Measurements from ENCODE around the gene VCP.
"Not testable (repeated sequence)": the region's sequence is repeated elsewhere in the genome, so short reads cannot be mapped to it uniquely, and the experiment has no call there.

Gene VCP

DNA sequence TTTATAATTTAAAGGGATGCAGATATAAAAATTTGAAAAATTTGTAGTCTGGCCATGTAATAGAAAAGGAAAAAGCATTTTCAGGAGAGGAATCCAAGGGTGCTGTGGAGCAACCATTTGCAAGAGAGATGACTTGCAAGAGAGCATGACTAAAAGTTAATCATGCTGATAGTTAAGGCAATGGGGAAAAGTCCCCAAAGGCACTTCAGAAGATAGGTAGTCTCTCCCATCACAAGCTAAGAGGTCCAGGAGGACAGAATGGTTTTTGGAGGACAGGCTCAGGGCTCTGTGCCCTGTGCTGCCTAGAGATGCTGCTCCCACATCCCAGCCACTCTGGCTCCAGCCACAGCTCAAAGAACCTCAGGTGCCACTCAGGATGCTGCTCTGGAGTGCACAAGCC lies 44.1 kb downstream of the VCP start:
- no peaks in the 10 kb centered on the region for H3K79me2 ChIP-seq (ENCODE audit: insufficient read depth, low read length)
- H3K36me3 ChIP-seq (ENCODE audit: low read length): no peaks in the 10 kb centered on the region
- no peak overlapping the region for H3K9ac ChIP-seq (ENCODE audit: low read length)
- no peaks in the 10 kb centered on the region for H3K9me2 ChIP-seq (replicated peaks; ENCODE audit: insufficient read depth, low read length)
- no peak overlapping the region for H3K4me3 ChIP-seq (ENCODE audit: insufficient read depth, low read length, poor library complexity, severe bottlenecking)
- H2AFZ ChIP-seq (ENCODE audit: low read depth, low read length, severe bottlenecking): no peak overlapping the region
- TF ChIP-seq, protein P1, sequence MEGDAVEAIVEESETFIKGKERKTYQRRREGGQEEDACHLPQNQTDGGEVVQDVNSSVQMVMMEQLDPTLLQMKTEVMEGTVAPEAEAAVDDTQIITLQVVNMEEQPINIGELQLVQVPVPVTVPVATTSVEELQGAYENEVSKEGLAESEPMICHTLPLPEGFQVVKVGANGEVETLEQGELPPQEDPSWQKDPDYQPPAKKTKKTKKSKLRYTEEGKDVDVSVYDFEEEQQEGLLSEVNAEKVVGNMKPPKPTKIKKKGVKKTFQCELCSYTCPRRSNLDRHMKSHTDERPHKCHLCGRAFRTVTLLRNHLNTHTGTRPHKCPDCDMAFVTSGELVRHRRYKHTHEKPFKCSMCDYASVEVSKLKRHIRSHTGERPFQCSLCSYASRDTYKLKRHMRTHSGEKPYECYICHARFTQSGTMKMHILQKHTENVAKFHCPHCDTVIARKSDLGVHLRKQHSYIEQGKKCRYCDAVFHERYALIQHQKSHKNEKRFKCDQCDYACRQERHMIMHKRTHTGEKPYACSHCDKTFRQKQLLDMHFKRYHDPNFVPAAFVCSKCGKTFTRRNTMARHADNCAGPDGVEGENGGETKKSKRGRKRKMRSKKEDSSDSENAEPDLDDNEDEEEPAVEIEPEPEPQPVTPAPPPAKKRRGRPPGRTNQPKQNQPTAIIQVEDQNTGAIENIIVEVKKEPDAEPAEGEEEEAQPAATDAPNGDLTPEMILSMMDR (IDR thresholded peaks at IDR 0.05; ENCODE audit: insufficient read depth, low read length, poor library complexity, severe bottlenecking): no peak
- TF ChIP-seq EZH2phosphoT487 (conservative IDR thresholded peaks at IDR 0.05; ENCODE audit: low read length): no peak
- H3K27me3 ChIP-seq (ENCODE audit: low read length): no peaks in the 10 kb centered on the region
- no peaks in the 10 kb centered on the region for H3F3A ChIP-seq (ENCODE audit: insufficient read depth)
- H4K20me1 ChIP-seq (ENCODE audit: low read depth, low read length): no peaks in the 10 kb centered on the region
- no peak overlapping the region for H3K27ac ChIP-seq (ENCODE audit: low read depth, low read length)
- no peaks in the 10 kb centered on the region for H3K9me3 ChIP-seq (ENCODE audit: insufficient read depth, low read length)
- H3K4me2 ChIP-seq (ENCODE audit: low read depth, low read length, poor library complexity, severe bottlenecking): no peak overlapping the region

DNA sequence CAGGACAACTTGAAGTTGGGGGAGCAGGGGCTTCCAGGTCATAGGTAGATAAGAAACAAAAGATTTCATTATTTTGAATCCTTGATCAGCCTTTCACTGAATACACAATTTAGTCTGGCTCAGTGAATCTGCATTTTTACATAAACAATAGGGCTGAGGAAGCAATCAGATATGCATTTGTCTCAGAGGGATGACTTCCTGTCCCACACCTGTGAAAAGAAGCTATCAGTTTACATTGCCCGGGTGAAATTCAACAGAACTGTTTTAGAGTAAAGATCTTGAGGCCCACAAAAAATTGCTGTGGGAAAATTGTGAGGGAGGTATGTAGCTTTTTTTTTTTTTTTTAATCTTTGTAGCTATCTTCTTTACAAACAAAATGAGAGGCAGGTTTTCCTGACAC lies 44.6 kb downstream of the VCP start:
- H3K4me3 ChIP-seq (ENCODE audit: insufficient read depth, low read length, poor library complexity, severe bottlenecking): no peak overlapping the region
- no peaks in the 10 kb centered on the region for H3K9me2 ChIP-seq (replicated peaks; ENCODE audit: insufficient read depth, low read length)
- no peak overlapping the region for H2AFZ ChIP-seq (ENCODE audit: low read depth, low read length, severe bottlenecking)
- H3K27me3 ChIP-seq (ENCODE audit: low read length): no peaks in the 10 kb centered on the region
- H3K9ac ChIP-seq (ENCODE audit: low read length): no peak overlapping the region
- no peak overlapping the region for H3K27ac ChIP-seq (ENCODE audit: low read depth, low read length)
- TF ChIP-seq EZH2phosphoT487 (conservative IDR thresholded peaks at IDR 0.05; ENCODE audit: low read length): no peak
- H3K36me3 ChIP-seq (ENCODE audit: low read length): no peaks in the 10 kb centered on the region
- no peaks in the 10 kb centered on the region for H3F3A ChIP-seq (ENCODE audit: insufficient read depth)
- H3K79me2 ChIP-seq (ENCODE audit: insufficient read depth, low read length): no peaks in the 10 kb centered on the region
- no peaks in the 10 kb centered on the region for H3K9me3 ChIP-seq (ENCODE audit: insufficient read depth, low read length)
- no peak overlapping the region for H3K4me2 ChIP-seq (ENCODE audit: low read depth, low read length, poor library complexity, severe bottlenecking)
- H4K20me1 ChIP-seq (ENCODE audit: low read depth, low read length): no peaks in the 10 kb centered on the region

GRCh38 chr9:35027374-35027773 lies 45.1 kb downstream of the VCP start:
- H3K9ac ChIP-seq (ENCODE audit: low read length): no peak overlapping the region
- no peak overlapping the region for H3K4me3 ChIP-seq (ENCODE audit: insufficient read depth, low read length, poor library complexity, severe bottlenecking)
- H3K9me3 ChIP-seq (ENCODE audit: insufficient read depth, low read length): no peaks in the 10 kb centered on the region
- no peak for TF ChIP-seq EZH2phosphoT487 (conservative IDR thresholded peaks at IDR 0.05; ENCODE audit: low read length)
- TF ChIP-seq, protein P1 (IDR thresholded peaks at IDR 0.05; ENCODE audit: insufficient read depth, low read length, poor library complexity, severe bottlenecking): no peak
- no peaks in the 10 kb centered on the region for H3K27me3 ChIP-seq (ENCODE audit: low read length)
- H2AFZ ChIP-seq (ENCODE audit: low read depth, low read length, severe bottlenecking): no peak overlapping the region
- H3K79me2 ChIP-seq (ENCODE audit: insufficient read depth, low read length): no peaks in the 10 kb centered on the region
- H3K9me2 ChIP-seq (replicated peaks; ENCODE audit: insufficient read depth, low read length): no peaks in the 10 kb centered on the region
- H3K4me2 ChIP-seq (ENCODE audit: low read depth, low read length, poor library complexity, severe bottlenecking): no peak overlapping the region
- no peak overlapping the region for H3K27ac ChIP-seq (ENCODE audit: low read depth, low read length)
- H3K36me3 ChIP-seq (ENCODE audit: low read length): no peaks in the 10 kb centered on the region
- H4K20me1 ChIP-seq (ENCODE audit: low read depth, low read length): no peaks in the 10 kb centered on the region
- no peaks in the 10 kb centered on the region for H3F3A ChIP-seq (ENCODE audit: insufficient read depth)

GRCh38 chr9:35026671-35027070 lies 45.8 kb downstream of the VCP start:
- TF ChIP-seq, protein P1 (IDR thresholded peaks at IDR 0.05; ENCODE audit: insufficient read depth, low read length, poor library complexity, severe bottlenecking): no peak
- no peak for TF ChIP-seq EZH2phosphoT487 (conservative IDR thresholded peaks at IDR 0.05; ENCODE audit: low read length)
- H4K20me1 ChIP-seq (ENCODE audit: low read depth, low read length): no peaks in the 10 kb centered on the region
- no peak overlapping the region for H3K27ac ChIP-seq (ENCODE audit: low read depth, low read length)
- no peak overlapping the region for H3K4me2 ChIP-seq (ENCODE audit: low read depth, low read length, poor library complexity, severe bottlenecking)
- H2AFZ ChIP-seq (ENCODE audit: low read depth, low read length, severe bottlenecking): no peak overlapping the region
- no peaks in the 10 kb centered on the region for H3F3A ChIP-seq (ENCODE audit: insufficient read depth)
- no peak overlapping the region for H3K9ac ChIP-seq (ENCODE audit: low read length)
- no peaks in the 10 kb centered on the region for H3K79me2 ChIP-seq (ENCODE audit: insufficient read depth, low read length)
- H3K9me3 ChIP-seq (ENCODE audit: insufficient read depth, low read length): no peaks in the 10 kb centered on the region
- no peaks in the 10 kb centered on the region for H3K9me2 ChIP-seq (replicated peaks; ENCODE audit: insufficient read depth, low read length)
- H3K36me3 ChIP-seq (ENCODE audit: low read length): no peaks in the 10 kb centered on the region
- H3K4me3 ChIP-seq (ENCODE audit: insufficient read depth, low read length, poor library complexity, severe bottlenecking): no peak overlapping the region
- no peaks in the 10 kb centered on the region for H3K27me3 ChIP-seq (ENCODE audit: low read length)

- H3K4me2 ChIP-seq (ENCODE audit: low read depth, low read length, poor library complexity, severe bottlenecking); H3F3A ChIP-seq (ENCODE audit: insufficient read depth); H3K9me3 ChIP-seq (ENCODE audit: insufficient read depth, low read length); H3K27me3 ChIP-seq (ENCODE audit: low read length); H4K20me1 ChIP-seq (ENCODE audit: low read depth, low read length); H3K4me3 ChIP-seq (ENCODE audit: insufficient read depth, low read length, poor library complexity, severe bottlenecking); H3K79me2 ChIP-seq (ENCODE audit: insufficient read depth, low read length); H2AFZ ChIP-seq (ENCODE audit: low read depth, low read length, severe bottlenecking); H3K9me2 ChIP-seq (replicated peaks; ENCODE audit: insufficient read depth, low read length); H3K36me3 ChIP-seq (ENCODE audit: low read length); H3K27ac ChIP-seq (ENCODE audit: low read depth, low read length); H3K9ac ChIP-seq (ENCODE audit: low read length): not testable (repeated sequence)
Observed at GRCh38 chr9:35023443-35023842, 49.0 kb downstream of the VCP start.
